HG03064 (cell line): ENCODE data around the gene SLC12A1.

Source experiments
- ATAC-seq: cut with Tn5 transposase; IDR thresholded peaks from one replicate; pipeline ENCODE4 v1.9.1; 2021; ENCODE audit warnings: low read depth; ENCODE audit not compliant: unreplicated experiment

The SLC12A1 gene

GRCh38 chr15:48343865-48344264, 137.8 kb downstream of the SLC12A1 start:
- ATAC-seq = no peak

GRCh38 chr15:48345516-48345915, 139.4 kb downstream of the SLC12A1 start:
- ATAC-seq = no peak

GRCh38 chr15:48352474-48353072, 146.5 kb downstream of the SLC12A1 start:
- no peak for ATAC-seq
